ENCODE results near the gene FLT1.

DNA sequence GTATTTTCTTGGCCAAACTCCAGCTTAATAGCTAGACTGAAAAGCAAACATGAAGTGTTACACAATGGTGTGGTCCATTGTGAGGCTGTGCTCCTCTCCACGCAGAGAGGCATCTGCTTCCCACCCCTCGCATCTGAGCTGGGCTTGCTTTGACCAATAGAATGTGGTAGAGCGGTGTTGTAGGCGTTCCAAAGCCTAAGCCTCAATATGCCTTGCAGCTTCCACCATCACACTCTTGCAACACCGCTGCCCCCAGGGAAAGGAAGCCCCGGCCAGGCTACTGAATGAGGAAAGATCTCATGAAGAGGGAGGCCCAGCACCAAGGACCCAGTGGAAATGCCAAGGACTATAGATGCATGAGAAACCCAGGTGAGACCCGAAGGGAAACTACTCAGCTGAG lies 9.4 kb downstream of the FLT1 start:
- TF ChIP-seq, protein P1, sequence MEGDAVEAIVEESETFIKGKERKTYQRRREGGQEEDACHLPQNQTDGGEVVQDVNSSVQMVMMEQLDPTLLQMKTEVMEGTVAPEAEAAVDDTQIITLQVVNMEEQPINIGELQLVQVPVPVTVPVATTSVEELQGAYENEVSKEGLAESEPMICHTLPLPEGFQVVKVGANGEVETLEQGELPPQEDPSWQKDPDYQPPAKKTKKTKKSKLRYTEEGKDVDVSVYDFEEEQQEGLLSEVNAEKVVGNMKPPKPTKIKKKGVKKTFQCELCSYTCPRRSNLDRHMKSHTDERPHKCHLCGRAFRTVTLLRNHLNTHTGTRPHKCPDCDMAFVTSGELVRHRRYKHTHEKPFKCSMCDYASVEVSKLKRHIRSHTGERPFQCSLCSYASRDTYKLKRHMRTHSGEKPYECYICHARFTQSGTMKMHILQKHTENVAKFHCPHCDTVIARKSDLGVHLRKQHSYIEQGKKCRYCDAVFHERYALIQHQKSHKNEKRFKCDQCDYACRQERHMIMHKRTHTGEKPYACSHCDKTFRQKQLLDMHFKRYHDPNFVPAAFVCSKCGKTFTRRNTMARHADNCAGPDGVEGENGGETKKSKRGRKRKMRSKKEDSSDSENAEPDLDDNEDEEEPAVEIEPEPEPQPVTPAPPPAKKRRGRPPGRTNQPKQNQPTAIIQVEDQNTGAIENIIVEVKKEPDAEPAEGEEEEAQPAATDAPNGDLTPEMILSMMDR (IDR thresholded peaks at IDR 0.05), result no peak
- TF ChIP-seq POLR2A (IDR thresholded peaks at IDR 0.05) (no peak), POLR2AphosphoS5 (IDR thresholded peaks at IDR 0.05) (no peak)

All from breast epithelium (tissue), 3 donors.